GM18505 (cell line): ENCODE data around the gene PTPRE.
"Not testable (repeated sequence)": the region's sequence is repeated elsewhere in the genome, so short reads cannot be mapped to it uniquely, and the experiment has no call there.

Experiments
- ATAC-seq: cut with Tn5 transposase; IDR thresholded peaks from one replicate; pipeline ENCODE4 v1.9.1; 2021; ENCODE audit not compliant: unreplicated experiment
- POLR2A ChIP-seq: IDR thresholded peaks from 4 replicates; pipeline ENCODE4 v1.6.1; 2011; ENCODE audit warnings: borderline replicate concordance; ENCODE audit not compliant: insufficient read depth, insufficient read length; ENCODE audit errors: extremely low read depth

Gene PTPRE

DNA sequence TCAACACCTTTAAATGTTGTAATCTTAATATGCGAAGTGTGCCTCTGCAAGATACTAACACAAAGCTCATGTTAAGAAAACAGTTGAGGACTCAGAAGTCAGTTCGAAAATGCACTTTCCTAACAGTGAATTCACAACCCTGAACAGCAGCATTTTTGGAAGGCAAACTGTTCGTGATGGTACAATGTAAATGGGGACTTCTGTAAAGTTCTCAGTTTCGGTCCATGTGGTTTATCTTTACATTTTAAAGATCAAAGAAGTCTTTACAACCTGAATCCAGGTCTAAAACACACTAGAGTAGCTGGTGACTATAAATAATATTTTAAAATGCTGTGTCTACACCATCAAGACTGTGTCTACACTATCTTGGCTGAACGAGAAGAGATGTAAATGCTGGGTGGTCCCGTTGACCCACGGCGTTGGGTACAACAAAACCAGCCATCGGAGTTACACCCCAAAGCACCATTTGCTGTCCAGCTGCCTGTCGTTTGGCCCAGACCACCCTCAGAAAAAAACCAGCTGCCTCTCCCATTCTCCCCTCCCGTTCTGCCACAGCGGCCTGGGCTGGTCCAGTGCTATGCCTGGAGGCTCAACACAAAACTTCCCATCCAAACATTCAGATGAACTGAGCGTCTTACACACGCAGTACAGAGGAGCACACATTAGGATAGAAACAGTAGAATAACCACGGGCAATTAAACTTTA is 176.4 kb downstream of the PTPRE start:
- ATAC-seq, result no peak
- no peak for TF ChIP-seq POLR2A

DNA sequence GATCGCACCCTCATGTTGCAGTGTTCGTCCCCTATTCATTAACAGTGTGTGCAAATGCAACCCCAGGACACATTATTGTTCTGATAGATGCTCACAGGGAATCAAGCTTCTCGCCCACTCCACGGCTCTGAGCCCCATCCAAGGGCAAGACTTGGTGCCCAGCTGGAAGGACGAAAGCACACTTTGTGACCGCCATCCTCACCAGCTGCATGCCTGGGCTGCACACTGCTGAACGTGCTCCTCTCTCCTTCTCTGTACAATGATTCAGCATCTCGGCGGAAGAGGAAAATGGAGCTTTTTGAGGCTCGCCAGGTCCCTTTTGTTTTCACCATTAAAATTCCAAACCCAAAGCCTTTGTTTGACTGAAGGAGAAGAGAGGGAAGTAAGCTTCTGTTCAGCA is 177.5 kb downstream of the PTPRE start:
- TF ChIP-seq POLR2A, result no peak

DNA sequence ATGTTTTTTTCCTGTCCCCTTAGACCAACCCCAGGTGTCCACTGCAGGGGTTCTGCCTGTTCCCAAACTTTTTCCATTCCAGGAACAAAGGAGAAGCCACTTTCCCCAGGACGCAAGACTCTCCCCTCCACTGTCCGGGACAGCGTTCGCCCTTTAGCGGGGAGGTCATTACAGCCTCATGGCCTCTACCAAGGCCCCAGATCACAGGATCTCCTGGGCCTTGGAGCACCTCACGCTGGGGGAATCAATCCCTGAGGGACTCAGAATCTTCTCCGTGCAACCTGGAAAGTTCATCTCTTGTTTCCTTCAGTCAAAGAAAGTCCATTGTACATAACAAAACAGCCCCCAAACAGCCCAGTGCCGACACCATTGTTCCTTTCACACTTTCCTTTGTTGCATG is 178.1 kb downstream of the PTPRE start:
- ATAC-seq, result no peak
- TF ChIP-seq POLR2A, result no peak

More for the DNA sequence above, 177.5 kb downstream of the PTPRE start:
- ATAC-seq, result no peak

DNA sequence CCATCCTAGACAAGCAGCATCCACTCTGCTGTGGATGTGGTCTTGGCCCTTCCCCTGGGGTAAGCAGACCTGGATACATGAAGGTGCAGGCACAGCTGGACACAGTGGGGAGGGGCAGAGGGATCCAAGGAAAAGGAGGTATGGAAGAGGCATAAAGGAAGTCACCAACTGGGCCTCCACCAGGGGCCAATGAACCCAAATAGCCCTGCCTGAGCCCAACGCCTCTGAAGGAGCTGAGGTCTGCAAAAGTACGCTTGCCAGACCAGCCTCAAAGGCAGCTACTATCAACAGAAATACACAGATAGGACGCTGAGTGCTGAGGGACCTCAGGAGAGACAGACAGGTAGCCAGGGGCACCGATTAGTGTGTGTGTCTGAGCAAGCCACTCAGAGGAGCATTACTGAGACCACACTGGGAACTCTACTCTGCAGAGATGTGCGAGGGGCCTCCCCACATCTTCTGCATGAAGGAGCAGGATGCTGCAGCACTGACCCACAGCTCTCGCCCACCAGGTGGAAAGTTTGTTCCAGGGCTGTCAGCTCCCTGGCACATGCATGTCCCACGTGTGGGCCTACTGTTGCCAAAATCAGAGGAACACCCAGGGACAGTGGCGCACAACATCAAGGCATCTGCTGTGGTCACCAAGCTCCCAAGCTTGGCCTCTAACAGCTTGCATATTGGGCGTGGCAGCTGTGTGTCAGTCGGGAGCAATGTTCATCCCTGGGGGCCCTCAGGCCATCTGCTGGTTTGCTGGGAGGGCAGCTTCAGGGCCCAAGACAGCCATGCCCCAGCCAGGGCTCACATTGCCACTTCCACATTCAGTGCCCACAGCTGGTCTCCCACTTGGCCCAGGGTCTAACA is 179.3 kb downstream of the PTPRE start:
- no peak for TF ChIP-seq POLR2A
- no peak for ATAC-seq

DNA sequence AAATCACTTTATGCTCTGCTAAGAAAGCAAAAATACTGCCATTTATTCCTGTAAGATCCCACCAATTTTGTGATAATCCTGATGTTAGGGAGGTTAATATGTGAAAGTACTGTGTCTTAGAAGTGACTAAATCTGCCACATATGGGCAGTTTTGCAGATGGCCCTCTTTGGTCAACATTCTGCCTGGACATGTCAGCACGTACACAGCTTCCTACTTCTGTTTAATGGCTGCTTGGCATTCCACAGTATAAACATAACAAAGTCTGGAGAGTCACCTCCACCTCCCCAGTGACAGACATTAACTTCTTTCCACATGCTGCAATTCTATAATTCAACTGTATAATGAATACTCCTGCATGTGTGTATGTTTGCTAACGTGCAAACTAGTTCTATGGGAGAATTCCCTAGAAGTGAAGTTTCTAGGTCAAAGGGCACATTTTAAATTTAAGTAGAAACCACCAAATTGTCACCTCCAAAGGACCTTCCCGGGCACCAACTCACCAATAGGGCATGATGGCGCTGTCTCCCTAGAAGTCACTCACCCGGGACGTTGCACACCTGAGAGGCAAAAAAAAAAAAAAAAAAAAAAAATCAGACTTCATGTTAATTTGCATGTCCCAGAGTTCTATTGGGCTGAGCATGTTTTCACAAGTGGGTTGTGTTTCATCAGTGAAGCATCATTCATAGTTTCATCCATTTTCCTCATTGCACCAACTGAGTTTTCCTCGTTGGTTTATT is 180.4 kb downstream of the PTPRE start:
- no peak for TF ChIP-seq POLR2A
- no peak for ATAC-seq

DNA sequence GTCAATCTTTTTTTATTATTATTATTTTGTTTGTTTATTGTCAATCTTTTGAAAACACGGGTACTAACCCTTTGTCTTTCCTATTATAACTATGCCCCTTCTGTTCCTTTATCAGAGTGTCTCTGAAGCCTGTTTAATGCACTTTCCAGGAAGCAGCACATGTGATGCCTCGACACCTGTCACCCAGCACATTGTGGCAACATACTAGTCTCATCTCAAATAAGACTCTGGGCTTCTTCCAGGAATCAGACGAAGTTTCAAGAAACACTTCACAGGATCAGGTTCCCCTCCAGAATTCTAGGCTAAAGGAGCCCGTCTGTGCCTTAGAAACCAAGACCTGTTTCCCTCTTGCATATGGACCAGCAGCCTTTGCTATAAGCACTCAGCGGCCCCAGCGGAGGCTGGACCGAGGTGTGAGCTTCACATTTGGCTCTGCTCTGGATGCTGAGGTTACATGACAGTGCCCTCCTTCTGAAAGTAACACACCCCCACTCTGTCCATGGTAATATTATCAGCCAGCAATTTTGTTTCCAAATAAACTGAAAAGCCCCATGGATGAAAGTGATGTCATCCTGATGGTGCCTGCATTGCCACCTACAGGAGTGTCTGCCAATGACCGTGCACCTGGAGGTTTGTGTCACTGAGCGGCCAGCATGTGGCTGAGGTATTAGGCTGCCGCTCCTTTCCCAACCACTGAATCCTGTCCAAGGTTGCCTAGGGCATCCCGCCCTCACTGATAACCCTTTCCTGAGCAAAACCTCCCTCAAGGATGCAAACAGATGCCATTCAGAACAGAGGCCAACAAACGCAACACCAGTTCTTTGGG is 181.2 kb downstream of the PTPRE start:
- ATAC-seq, result no peak
- no peak for TF ChIP-seq POLR2A

DNA sequence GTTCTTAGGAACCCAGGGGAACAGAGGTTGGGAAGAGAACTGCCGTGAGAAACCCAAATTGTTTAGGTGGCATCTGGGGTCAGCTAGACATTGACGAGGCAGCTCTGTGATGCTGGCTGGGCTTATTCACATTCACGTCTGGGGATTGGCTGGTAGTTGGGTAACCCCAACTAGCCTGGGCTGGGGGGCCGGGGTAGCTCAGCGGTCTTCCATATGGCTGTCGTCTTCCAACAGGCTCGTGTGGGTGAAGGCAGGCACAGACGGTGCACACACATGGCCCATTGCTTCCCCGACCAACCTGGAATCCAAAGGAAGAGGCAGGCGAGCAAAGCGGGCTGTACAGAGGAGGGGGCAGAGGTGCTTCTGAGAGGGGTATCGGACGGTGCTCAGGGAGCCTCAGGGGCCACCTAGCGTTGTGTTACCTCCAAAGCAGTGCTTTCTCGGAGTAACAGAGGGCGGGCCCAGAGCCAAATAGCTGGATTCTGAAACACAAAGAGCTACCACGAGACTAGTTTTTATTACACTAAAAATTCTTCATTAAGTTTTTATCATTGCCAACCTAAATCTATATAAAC is 184.8 kb downstream of the PTPRE start:
- no peak for ATAC-seq
- no peak for TF ChIP-seq POLR2A

DNA sequence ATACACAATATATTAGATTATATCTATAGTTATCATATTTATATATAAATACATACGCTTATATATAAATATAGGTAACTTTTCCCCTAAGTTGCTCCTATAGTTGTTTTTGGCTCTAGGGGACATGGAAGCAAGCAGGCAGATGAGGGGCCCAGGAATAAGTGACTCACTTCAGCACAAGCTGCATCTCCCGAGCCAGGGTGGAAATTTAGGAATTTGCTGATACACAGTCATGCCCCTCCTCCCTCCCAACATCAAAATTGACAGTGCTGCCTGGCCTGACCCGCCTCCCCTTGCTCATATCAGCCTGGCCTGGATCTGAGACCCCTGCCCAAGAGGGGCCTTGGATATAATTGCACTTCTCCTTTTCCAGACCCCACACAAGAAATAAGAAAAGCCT is 185.6 kb downstream of the PTPRE start:
- no peak for ATAC-seq
- TF ChIP-seq POLR2A, result no peak

DNA sequence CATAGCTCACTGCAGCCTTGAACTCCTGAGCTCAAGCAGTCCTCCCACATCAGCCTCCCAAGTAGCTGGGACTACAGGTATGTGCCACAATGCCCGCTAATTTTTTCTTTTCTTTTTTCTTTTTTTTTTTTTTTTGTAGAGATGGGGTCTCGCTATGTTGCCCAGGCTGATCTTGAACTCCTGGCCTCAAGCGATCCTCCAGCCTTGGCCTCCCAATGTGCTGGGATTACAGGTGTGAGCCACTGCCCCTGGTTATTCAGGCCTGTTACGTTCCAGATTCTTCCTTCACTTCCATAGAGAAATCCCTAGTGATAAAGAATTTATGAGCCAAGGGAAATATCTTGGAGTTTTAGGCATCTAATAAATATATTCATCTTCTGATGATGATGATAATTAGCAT is 187.7 kb downstream of the PTPRE start:
- not testable (repeated sequence) for ATAC-seq

DNA sequence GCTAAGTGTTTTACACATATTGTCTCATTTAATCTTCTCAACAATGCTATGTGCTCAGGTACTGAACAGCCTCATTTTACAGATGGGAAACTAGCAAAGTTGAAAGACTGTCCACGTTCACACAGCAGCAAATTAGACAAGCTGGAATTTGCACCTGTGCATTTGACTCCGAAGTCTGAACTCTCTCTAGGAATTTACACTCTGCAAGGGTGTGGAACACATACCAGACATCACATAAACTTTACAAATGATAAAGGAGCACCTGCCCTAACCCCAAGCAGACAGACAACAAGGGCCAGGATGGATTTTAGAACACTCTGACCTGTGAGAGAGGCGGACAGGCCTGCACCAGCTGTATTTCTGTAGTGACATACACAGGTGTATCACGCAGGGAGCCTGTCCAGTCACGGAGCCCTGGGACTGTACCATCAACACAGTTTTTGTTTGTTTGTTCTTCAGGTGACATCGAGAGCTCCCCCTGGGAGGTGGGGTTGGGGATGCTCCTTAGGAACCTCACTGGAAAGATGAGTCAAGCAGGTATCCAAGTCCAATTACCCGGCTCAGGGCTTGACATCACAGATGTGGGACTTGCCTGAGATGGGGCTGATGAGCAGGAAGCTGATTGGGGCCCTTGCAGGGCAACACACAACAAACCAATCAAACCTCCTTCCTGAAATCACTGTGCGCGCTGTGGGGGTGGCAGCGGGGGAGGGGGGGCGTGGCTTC is 188.3 kb downstream of the PTPRE start:
- TF ChIP-seq POLR2A, result peak; percentile 13
- no peak for ATAC-seq

DNA sequence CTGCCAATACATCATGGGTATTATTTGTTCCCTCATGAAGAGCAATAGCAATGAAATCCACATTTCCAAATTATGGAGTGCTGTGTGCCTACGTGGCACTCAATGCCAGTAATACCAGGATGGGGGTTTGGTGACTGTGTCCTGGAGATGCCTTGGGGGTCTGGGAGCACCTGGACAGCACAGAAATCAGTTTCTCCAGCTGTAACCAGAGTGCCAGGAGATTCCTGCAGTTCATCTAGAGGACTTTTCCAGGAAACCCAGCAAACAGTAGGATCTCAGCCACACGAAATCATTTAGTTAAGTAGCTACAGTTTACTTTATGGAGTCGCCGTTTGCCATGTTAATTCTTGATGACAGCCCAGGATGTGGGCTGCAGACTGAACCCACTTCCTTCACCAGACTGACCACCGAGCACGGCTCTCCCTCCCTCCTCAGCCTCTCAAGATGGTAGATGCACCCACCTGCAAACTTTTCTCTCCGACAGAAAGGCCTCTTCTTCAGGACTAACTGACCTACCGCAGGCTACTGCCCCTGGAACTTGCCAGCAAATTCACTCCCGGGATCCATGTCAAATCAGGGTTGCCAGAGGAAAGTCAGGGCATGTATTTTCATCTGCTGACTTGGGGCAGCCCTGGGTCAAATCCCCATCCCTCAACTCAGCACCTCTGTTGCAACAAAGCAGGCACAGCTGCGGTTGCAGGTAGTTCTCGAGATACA is 189.0 kb downstream of the PTPRE start:
- no peak for ATAC-seq
- no peak for TF ChIP-seq POLR2A
